GM21737 (cell line): ENCODE data around the gene TMEM229B.
A peak's percentile ranks its signal among the peaks of the same experiment; 100 is the strongest.

Source experiments
- ATAC-seq: cut with Tn5 transposase; IDR thresholded peaks from one replicate; pipeline ENCODE4 v1.9.1; 2021; ENCODE audit warnings: mild to moderate bottlenecking, moderate library complexity; ENCODE audit not compliant: unreplicated experiment

Gene TMEM229B

DNA sequence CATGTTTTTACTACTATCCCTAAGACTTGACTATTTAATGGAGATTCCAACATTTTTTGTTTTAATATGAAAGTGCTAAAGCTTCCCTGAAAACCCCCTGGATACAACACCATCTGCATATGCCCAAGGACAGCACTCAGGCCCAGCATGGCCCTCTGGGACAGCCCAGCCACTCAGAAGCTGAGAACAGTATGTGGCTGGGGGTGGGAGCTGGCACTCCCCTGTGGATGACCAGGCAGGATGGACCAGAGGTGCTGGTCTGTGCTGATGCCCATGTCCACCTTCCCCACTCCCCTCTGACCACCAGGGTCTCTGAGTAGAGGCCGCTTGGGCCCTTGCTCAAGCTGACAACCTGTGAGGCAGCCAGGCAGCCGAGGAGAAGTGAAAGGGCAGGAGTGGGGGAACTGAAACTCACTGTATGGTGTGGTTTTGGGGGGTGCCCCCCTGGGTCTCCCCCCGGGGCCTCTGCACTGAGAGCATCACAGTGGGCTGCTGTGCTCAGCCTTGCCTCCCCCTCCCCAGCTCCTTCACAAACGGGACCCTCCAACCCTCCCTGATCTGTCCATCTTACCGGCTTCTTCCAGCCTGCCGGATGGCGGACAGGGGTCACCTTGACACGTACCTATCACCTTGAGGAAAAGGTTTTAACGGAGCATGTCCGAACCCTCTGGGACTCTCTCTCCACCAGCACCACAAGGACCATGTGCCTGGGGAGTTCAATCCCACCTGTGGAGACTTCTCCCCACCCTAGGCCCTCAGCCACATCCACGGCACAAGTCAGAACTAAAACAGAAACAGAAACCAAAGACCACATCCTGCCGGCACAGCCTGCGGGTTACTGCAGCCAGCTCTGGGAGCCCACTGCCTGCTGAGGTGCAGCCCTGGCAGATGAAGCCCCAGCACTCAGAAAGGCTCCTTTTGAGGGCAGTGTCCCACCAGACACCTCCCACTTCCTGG lies at the start of gene TMEM229B:
Gene TMEM229B, minus strand, starts transcription at position 785 of the 957 bp plus-strand sequence. CDS start 14,798 bp downstream, outside the sequence.
- peak; percentile 88 for ATAC-seq

DNA sequence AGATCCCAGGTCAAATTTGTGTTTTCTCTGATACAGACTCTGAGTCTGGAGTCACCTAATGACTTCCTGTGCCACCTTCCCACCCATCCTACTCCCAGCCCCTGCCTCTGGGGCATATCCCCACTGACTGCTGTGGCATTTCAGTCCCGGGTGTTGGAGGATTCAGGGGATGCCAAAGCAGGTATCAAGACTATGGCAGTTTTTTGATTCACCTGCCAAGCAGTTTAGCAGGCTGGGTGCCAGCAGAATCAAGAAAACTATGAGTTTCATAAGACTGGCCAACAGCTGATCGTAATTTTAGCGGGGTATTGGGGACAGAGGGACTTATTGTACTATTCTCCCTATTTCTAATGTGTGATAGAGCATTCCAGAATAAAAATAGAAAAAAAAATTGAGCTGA lies 49.2 kb upstream of the TMEM229B start:
- ATAC-seq, result no peak

DNA sequence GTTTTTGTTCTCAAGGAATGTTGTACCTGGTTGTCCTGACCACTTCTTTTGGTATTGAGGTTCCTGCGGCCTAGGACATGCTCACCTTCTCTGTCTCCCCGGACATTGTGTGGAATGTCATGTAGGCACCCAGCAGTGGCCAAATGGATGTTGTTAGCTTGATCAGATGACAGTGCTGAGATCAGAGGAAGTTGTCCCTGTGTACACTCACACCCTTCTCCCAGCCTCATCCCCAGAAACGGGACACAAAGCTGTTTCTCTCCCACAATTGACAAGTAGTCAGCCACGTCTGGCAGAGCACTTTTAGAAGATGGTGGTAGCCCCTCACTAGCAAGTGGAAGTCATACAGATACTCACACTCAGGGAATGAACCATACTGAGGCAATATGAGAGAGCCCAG lies 47.6 kb upstream of the TMEM229B start:
- ATAC-seq, result no peak

DNA sequence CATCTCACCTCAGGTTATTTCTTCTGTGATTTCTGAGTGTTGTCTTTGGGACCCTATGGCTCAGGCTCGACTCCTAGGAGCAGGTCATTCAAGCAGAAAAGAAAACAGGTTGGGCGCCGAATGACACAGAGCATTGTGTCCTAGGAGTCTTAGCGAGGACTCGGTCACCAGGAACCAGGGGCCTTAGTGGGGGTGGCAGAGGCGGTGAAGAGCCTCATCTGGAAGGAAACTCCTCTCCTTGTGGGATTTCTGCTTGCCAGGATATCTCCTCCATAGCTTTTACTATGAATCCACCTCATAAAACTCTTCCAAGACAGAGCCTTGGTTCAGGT lies 45.2 kb upstream of the TMEM229B start:
- no peak for ATAC-seq

DNA sequence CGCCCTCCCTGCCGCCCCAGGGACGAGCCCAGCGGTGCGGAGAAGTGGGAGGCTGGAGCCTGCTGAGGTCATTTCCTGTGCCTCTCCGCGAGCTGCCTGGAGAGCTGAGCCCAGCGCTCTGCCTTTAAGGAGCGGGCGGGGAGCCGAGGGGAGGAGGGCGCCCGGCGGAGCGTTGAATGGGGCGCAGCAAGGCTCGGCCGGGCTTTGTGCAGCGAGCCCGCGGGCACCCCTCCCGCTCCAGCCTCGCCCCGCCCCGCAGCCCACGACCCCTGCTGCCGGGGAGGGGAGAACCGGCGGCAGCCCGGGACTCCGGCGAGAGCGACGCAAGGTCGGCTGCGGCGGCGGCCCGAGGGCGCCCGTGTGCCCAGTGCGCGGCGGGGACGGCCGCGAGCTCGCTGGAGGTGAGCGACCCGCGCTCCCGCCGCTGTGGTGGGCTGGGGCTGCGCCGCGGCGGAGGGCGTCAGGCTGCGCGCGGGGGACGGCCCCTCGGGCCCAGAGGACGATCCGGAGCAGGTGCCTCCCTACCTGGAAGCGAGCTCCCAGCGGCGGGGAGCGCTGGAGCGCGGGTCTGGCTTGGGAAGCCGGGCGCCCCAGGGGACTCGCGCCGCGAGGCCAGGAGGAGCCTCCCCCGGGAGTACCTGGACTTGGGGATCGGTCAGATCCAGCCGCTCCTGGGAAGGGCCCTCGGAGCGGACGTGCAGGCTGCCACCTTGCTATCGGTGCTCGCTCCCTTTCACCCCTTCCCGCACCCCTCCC lies 44.7 kb upstream of the TMEM229B start, which contains the start of gene PLEKHH1:
Gene PLEKHH1, plus strand, starts transcription at position 293 of the 756 bp plus-strand sequence. CDS start 8,578 bp downstream, outside the sequence.
- peak; percentile 78 for ATAC-seq

DNA sequence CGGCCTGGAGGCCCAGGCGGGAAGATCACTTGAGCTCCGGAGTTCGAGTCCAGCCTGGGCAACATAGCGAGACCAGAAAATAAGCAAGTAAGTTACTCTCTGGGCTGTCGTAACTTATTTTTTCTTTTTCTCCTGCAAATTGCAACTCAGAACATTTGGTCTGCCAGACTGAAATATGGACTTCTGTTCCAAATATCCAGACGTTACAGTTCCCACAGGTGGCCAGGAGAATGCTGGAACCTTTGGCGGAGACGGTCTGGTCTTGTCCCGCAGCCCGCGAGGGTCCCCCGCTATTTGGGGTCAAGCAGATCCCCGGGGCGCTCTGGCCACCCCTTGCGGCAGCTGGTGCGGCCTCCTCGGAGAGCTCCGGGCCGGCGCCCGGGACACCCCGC lies 44.1 kb upstream of the TMEM229B start:
- no peak for ATAC-seq

DNA sequence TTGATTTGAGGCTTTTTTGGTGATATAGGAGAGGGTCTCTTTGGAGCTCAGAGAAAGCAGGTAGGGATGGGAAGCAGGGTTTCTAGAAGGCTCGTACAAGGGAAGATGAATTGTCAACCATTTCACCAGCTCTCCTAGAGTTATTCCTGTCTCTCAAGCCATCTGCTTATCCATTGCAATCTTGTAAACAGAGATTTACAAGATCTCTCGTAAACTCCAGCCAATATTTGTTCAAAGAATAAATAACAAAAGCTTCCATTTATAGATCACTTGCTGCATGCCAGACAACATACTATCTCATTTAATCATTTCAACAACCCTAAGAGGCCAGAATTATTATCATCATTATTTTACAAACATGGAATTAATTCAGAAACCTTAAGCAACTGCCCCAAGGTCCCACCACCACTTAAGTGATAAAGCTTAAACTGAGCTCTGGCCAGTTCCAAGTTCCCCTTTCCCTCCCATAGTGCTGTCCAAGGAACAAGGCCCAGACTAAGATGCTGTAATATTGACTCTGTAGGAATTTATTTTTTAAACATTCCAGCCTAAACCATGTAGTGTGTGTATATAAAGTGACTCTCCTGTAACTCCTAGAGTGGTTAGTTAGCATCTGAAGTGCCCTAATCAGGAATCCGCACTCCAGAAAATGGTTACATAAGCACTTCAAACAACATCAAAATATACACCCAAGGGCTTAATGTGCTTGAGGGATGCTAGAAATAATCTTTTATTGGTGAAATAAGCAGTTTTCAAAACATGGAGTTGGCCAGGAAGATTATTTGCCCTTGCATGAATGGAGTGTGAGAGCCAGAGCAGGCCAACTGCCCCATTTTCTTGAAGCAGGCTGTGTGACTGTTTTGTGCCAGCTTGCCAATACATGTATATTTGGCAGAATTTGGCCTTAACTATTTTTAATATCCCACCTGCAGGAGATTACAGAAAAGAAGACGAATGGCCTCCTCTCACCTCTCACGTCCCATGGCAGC lies 41.7 kb upstream of the TMEM229B start:
- no peak for ATAC-seq

DNA sequence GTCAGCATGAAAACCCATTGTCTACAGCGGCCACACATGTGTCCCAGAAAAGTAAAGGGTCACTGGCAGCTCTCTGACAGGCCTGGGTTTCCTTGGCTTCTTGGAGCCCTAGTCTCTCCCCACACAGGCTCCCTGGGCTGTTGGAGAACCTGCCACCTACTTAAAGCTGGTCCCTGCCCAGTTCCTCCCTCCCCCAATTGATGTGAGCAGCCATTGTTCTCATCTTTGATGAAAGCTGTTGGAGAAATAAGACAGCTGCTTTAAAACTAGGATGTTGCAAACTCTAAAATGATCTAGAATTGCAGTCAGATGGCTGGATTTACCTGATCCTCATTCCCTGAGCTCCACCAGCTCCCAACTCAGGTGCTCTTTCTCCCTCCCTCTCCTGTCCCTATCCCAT lies 39.8 kb upstream of the TMEM229B start:
- ATAC-seq, result no peak

DNA sequence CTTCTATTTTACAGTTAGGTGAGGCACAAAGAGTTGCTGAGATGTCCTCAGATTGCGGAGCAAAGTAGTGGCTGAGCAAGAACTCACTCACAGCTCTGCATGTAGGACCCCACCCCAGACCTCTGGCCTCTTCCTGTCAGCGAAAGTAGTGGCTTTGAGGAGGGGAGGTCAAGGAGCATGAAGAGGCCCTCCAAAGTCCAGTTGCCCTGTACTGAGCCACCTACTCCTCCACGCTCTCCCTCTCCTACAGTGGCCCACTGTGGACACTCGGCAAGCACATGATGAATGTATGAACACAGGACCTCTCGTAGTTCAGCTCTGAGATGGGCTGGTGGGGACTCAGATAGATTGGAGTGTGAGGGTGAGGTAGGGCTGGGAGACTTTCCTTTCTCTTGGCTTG lies 39.2 kb upstream of the TMEM229B start:
- no peak for ATAC-seq

DNA sequence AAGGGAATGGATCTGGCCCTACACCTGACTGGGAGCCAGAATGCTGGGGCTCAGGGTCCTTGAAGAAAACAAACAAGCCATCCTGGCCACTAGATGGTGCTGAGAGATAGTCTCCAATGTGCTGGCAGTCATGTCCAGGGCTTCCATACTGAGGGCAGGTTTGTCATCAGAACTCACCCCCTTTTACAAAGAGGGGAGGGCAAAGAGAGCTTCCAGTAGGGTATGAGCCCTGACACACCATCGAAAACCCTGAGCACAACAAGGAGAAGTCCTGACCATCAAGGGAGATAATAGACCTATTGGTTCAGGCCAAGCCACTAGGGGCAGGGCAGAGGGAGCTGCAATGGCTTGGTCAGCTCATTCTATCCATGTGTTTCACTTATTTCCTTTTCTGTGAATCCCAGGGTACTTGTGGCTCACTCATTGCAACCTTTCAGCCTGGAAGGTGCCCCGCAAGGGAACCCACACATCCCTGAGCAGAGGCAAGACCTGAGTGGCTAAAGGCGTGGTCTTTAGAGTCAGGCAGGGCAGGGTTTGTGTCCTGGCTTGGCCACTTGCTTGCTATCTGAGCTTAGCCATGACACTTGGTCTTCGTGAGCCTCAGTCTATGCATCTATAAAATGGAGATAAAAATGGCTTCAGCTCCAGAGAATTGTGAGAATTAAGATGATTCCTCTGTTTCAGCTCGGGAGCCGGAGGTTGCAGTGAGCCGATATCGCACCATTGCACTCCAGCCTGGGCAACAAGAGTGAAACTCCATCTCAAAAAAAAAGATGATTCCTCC lies 38.3 kb upstream of the TMEM229B start:
- no peak for ATAC-seq

DNA sequence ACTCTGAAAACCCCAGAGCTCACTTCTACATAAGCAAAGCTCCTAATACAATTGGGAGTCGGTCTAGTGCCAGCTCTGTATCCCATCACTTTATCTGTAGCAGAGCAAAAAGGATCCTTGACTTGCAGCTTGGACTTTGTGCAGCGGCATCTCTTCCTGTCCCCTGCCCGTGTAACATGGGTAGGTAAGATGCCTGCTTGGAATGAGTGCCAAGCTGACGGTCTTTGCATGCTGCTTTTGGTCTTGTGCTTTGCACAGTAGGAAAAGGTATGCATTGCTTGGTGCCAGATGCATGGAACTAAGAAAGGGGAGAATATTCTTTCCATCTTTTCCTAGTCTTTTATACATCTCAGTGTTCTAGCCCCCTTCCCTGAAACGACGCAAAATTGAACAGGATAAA lies 37.7 kb upstream of the TMEM229B start:
- ATAC-seq, result no peak

DNA sequence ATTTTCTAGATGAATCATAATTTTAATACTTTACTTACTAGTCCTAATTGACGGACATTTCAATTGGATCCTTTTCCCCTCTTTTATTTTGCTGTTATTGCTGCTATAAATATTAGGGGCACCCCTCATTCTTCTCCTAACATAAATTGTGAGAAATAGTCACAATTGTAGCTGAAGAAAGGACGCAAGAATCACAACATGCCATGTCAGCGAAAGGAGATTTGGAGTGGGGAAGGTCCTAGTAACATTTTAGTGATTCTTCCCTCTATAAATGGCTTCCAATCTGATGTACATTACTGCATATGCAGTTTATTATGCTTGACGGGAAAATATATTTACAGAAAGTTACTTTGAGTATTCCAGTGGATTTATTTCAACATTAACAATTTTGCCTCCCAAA lies 36.9 kb upstream of the TMEM229B start:
- no peak for ATAC-seq

DNA sequence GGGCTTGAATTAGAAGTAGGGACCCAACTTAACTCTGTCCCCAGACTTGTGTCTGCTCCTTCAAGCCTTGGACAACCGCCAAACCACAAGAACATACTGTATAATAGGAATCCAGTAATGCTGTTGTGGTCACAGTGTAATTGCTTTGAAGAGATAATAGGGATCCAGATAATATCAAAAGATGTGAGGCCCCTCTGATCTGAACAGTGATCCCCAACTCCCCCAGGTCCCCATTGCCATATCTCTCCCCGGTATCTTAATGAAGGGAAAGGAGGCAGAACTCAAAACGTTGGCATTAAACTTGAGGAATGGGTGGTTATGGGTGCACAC lies 36.1 kb upstream of the TMEM229B start:
- no peak for ATAC-seq

DNA sequence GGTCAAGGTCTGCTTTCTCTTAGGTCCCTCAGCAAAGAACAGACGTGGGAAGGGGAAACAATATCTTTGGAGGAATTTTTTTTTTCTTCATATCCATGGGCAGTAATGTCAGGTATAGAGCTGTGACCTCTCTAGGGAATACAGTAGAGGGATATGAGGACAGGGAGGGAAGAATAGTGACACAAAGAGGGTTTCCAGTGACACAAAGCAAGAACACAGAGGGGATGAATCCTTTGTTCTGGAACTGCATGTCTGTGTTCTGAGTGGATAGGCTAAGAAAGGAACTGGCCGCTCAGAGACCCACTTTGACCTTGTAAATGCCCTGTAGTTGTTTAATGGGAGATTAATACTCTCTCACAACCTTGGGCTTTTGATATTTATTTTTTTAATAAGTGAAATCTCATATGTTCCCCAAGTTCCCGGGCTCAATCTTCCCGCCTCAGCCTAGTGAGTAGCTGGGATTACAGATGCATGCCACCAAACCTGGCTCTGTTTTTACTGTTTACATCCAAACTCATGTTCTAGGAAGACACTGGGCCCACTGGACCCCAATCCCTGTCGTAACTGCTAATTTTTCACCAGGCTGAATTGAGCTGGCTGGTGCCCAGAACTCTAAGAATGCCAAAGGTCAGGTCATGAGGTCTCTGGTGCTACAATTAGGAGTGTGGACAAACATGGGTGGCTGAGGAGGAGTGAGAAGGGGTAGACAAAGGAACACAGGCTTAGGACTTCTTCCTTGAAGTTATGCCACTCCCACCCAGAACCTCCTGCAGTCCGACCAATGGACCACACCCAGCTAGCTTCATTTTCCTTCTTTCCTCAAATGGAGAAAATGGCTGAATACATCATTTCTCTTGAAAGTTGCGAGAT lies 35.5 kb upstream of the TMEM229B start:
- no peak for ATAC-seq

DNA sequence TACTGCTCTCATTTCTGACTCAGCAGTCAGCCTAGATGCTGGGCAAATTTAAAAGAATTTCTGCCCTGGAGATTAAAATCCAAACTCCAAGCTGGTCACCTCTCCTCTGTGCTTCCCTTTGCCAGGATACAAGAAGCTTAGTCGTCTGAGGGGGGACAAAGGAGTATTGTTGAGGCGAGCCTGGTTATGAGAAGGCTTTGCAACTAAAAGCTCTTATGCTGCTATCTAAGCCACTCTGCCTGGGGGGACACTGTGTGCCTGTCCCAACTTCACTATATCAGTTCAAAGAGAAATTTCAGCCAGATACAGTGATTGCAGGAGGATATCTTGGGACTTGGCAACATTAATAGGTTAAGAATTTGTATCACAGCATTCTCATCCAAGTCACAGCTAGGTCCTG lies 33.7 kb upstream of the TMEM229B start:
- ATAC-seq, result no peak

DNA sequence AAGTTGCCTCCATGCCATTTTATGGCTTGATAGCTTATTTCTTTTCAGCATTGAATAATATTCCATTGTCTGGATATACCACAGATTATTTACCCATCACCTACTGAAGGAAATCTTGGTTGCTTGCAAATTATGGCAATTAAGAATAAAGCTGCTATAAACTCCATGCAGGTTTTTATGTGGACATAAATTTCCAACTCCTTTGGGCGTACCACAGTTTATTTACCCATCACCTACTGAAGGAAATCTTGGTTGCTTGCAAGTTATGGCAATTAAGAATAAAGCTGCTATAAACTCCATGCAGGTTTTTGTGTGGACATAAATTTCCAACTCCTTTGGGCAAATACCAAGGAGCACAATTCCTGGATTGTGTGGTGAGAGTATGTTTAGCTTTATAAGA lies 32.0 kb upstream of the TMEM229B start:
- no peak for ATAC-seq

DNA sequence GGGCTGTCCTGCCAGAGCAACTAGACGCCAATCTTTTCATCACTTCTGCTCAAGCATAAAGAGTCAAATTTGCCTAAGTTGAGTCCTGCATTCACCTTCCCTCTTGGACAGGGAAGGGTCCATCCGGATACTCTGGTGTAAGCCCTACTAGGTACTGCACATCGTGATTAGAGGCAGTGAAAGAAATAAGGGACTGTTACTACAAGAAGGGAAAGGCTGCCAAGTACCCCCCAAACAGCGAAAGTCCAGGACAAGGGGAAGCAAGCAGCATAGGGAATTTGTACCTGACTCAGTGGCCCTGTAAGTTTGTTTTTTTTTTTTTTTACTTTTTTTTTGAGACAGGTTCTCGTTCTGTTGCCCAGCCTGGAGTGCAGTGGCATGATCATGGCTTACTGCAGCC lies 30.9 kb upstream of the TMEM229B start:
- no peak for ATAC-seq

DNA sequence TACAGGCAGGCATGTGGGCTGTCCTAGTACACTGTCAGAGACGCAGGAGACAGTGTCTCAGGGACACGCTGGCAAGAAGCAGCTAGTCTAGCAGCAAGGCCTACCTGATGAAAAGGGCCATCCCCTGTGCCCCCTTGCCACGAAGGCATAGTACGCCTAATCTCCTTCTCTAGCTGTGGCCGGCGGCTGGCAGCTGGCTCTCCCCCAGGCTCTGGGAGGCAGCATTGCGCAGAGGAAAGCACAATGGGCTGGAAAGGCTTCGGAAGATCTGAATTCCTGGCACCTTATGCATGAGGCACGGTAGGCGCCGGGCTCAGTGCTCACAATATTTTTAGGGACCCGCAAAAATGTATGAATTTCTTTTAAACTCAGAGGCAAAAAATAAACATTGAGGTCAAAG lies 28.6 kb upstream of the TMEM229B start:
- no peak for ATAC-seq

DNA sequence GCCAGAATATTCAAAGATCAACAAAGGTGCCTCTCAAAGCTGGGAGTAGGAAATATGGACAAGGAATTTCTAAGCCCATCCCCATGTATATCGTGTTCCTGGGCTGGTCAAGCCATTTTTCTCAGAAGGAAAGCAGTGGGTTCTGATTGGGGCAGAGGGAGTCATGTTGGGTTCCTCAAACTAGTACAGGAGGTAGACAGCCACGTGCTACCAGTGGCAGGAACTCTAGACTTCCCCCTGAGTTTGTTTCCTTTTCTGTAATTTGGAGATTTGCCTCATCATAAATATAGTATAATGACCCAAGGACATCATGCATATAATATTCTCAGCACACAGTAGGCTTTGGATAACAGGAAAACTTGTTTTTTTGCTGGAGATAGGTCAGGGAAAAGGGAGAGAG lies 28.2 kb upstream of the TMEM229B start:
- ATAC-seq, result no peak
